Ovary (tissue), 10 donors: Measurements from ENCODE around the gene P2RY11. TPM values are rescaled to one million over a fixed set of nuclear protein-coding genes. Genes with fewer than 3 reads are reported as not detected.

Source experiments
- DNase-seq, 5 donors: peaks; one replicate each; pipeline ENCODE4 v3.0.0-alpha.2; 2019 to 2020
- H3K27ac ChIP-seq, 2 donors: fragments of 200-600 bp; one replicate each; pipeline versions ENCODE4 v1.5.1 to v1.8.0; 2019 to 2022
- H3K27me3 ChIP-seq: fragments of 200-600 bp; one replicate; pipeline ENCODE4 v1.8.0; 2022
- H3K36me3 ChIP-seq: fragments of 200-600 bp; sonication (generic); one replicate; pipeline ENCODE4 v1.5.1; 2019
- H3K4me1 ChIP-seq: one replicate; pipeline ENCODE4 v1.8.1; 2013; ENCODE audit warnings: mild to moderate bottlenecking, moderate library complexity; ENCODE audit not compliant: insufficient read depth
- H3K4me3 ChIP-seq: fragments of 200-600 bp; sonication (generic); one replicate; pipeline ENCODE4 v1.5.1; 2017
- H3K9me3 ChIP-seq, 2 donors: fragments of 200-600 bp in 1 of 2; sonication (generic) in 1 of 2; one replicate each; pipeline versions ENCODE4 v1.5.1 to v1.8.1; 2013 to 2019; ENCODE audit warnings: mild to moderate bottlenecking in 1 of 2, moderate library complexity in 1 of 2
- EP300 ChIP-seq: sonication (generic); formaldehyde crosslinking; IDR thresholded peaks from one replicate; pipeline ENCODE4 v1.6.1; 2017; ENCODE audit warnings: antibody characterized with exemption
- POLR2A ChIP-seq: fragments of 450-650 bp; IDR thresholded peaks from one replicate; pipeline ENCODE4 v1.6.1; 2017; ENCODE audit warnings: antibody characterized with exemption, mild to moderate bottlenecking, moderate library complexity
- WGBS, 3 donors: extraction: QIAGEN DNeasy Blood & Tissue Kit in 1 of 3; methylation state at CpG; one replicate each; pipeline versions ENCODE4 v1.1.5 to v1.1.7; 2013 to 2017; 5-methylcytosine and 5-hydroxymethylcytosine counted together
- intact Hi-C, 4 donors: fragments of 100-400 bp; cut with DNase I; formaldehyde crosslinking; loops; one replicate each; pipeline versions ENCODE4 v1.11.0 to v1.15.1; 2022 to 2023
- long read RNA-seq, 3 donors: library from polyadenylated mRNA in 2 of 3; unstranded in 2 of 3; transcript quantifications; one replicate each; pipeline ENCODE4 v2.0.0 and lab custom pipeline, GENCODE V29; 2021 to 2026
- polyA plus RNA-seq, 2 donors: library from polyadenylated mRNA; stranded (reverse); fragments of 200-250 nt in 1 of 2; fragments of 350-450 nt in 1 of 2; fragmentation: Illumina TruSeq in 1 of 2; extraction: RNeasy Lipid Tissue Mini Kit (QIAGEN cat#74804) in 1 of 2; gene quantifications; one replicate each; pipeline ENCODE4 v1.2.3, GENCODE V29; 2013 to 2014
- total RNA-seq, 7 donors: library from RNA; depleted of rRNA in 2 of 7; stranded (reverse); fragments of >200 nt in 2 of 7; fragmentation: NEBNext Ultra II Directional in 3 of 7; extraction: Animal tissue kit (Norgen Biotek cat#: 25700) in 3 of 7; gene quantifications; one replicate each; pipeline versions ENCODE4 v1.1.0 to v1.2.4, GENCODE V29; 2016 to 2023
- TF ChIP-seq, protein P1 (sequence below), 3 donors: fragments of 450-650 bp in 2 of 3; fragments of 200-600 bp in 1 of 3; IDR thresholded peaks; one replicate each; pipeline versions ENCODE4 v1.5.1 to v1.8.0; 2016 to 2022; ENCODE audit warnings: antibody characterized with exemption in 3 of 3, mild to moderate bottlenecking in 1 of 3
- donor health status: DM: no; HTN: no; CAD: no; lungs with moderate emphysema.
- donor health status: DM: no; HTN: no; CAD: no.
- donor health status: Bipolar disorder and iron deficiency.
- donor health status: DM: yes; HTN: yes; CAD: no.
- donor health status: DM: no; HTN: no; CAD: no.
- donor health status: DM: yes; HTN: yes; CAD: no.

Gene P2RY11, protein sequence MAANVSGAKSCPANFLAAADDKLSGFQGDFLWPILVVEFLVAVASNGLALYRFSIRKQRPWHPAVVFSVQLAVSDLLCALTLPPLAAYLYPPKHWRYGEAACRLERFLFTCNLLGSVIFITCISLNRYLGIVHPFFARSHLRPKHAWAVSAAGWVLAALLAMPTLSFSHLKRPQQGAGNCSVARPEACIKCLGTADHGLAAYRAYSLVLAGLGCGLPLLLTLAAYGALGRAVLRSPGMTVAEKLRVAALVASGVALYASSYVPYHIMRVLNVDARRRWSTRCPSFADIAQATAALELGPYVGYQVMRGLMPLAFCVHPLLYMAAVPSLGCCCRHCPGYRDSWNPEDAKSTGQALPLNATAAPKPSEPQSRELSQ
- total RNA-seq (10 to 100 TPM in 5 of 7 donors, 1 to 10 TPM in 2; 5.5 to 18.5 (median 14.4) TPM), polyA plus RNA-seq (1 to 10 TPM; 2.1 to 8.7 TPM)
- long read RNA-seq, donor 1, partial matches to known transcripts, result 0 of 10 reads
- long read RNA-seq, donor 1, other reads (novel, unspliced or antisense), result 9 of 10 reads
- long read RNA-seq, donor 2, result 0 reads
- long read RNA-seq, donor 3, partial matches to known transcripts, result 0 of 25 reads
- long read RNA-seq, donor 3, other reads (novel, unspliced or antisense), result 25 of 25 reads

DNA sequence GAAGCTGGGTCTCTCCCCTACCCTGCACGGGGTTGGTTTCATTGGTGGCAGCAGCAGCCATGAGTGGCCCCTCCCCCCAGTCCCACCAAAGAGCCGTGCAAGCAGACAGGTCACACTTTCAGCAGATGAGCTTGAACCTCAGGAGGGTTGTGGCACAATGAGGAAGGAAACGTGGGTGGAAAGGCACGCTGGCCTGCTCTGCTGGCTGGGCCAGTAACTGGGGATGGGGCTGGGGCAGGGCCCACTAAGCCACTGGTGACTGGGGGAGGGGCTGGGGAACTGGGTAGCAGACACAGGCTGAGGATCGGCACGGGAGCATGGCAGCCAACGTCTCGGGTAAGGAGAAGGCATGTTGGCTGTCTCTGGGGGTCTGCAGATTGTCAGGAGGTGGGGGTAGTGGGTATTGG lies at the start of gene P2RY11:
Gene P2RY11, plus strand, starts transcription at position 289 of the 407 bp plus-strand sequence. Its CDS starts 29 bp downstream, at position 318.
- Histone ChIP-seq H3K27ac (no peak within 1 kb of the TSS), H3K4me3 (no peak within 1 kb of the TSS), H3K27me3 (no peaks in the 10 kb centered on the region), H3K36me3 (no peaks in the 10 kb centered on the region), H3K4me1 (peaks cover 2% of the 10 kb centered on the region), H3K9me3 (no peaks in the 10 kb centered on the region)
- DNase-seq, result no peak
- TF ChIP-seq, protein P1, sequence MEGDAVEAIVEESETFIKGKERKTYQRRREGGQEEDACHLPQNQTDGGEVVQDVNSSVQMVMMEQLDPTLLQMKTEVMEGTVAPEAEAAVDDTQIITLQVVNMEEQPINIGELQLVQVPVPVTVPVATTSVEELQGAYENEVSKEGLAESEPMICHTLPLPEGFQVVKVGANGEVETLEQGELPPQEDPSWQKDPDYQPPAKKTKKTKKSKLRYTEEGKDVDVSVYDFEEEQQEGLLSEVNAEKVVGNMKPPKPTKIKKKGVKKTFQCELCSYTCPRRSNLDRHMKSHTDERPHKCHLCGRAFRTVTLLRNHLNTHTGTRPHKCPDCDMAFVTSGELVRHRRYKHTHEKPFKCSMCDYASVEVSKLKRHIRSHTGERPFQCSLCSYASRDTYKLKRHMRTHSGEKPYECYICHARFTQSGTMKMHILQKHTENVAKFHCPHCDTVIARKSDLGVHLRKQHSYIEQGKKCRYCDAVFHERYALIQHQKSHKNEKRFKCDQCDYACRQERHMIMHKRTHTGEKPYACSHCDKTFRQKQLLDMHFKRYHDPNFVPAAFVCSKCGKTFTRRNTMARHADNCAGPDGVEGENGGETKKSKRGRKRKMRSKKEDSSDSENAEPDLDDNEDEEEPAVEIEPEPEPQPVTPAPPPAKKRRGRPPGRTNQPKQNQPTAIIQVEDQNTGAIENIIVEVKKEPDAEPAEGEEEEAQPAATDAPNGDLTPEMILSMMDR (IDR thresholded peaks at IDR 0.05), result no peak
- TF ChIP-seq POLR2A (no peak), EP300 (no peak)
- WGBS, 3 donors, result 60 to 63% (median 62%) methylated on average over 8 of the region's 8 CpGs
- intact Hi-C loops, result loop anchor here in 2 of 4 donors (10.0 kb wide), 2 partner anchors 113 to 133 kb away; no protein-coding TSS in a partner anchor

DNA sequence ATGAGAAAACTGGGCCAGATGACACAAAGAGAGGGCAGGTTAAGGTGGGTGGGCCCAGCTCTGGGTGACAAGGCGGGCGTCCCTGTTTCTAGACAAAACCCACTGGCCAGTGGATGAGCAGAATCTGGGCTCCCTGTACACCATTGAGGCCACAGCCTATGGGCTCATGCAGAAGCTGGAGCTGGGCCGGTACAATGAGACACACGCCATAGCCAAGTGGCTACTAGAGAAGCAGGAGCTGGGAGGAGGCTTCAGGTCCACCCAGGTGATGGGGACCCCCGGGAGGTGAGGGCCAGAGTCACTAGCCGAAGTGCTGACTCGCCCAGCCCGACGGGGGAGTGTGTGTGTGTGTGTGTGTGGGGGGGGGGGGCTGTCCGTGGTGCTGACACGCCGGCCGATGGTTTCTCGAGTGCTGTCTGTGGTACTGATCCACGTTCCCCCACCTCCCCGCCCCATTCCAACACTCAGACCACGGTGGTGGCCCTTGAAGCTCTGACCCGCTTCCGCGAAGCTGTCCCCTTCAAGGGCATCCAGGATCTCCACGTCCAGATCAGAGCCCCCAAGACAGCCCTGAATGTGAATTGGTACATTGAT lies 49.7 kb upstream of the P2RY11 start:
- intact Hi-C loops, result no loop called here
- no peak for DNase-seq

DNA sequence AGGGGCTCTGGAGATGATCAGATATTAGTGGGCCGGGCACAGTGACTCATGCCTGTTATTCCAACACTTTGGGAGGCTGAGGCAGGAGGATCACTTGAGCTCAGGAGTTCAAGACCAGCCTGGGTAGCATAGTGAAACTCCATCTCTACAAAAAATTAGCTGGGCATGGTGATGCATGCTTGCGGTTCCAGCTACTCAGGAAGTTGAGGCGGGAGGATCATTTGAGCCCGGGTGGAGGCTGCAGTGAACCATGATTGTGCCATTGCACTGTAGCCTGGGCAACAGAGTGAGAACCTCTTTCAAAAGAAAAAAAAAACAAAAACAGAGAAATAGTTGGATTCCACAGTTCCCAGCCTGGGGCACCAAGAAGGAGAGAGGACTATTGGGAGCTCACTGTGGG lies 43.3 kb upstream of the P2RY11 start:
- intact Hi-C loops, result no loop called here
- no peak overlapping the region for H3K27ac ChIP-seq
- H3K4me1 ChIP-seq, result no peaks in the 10 kb centered on the region
- TF ChIP-seq POLR2A (no peak), EP300 (no peak)
- TF ChIP-seq, protein P1 (IDR thresholded peaks at IDR 0.05), result no peak
- 56 to 74% (median 71%) methylated on average over 4 of the region's 4 CpGs for WGBS, 3 donors
- no peaks in the 10 kb centered on the region for H3K36me3 ChIP-seq
- no peaks in the 10 kb centered on the region for H3K9me3 ChIP-seq
- no peak for DNase-seq
- H3K27me3 ChIP-seq, result no peaks in the 10 kb centered on the region
- no peak overlapping the region for H3K4me3 ChIP-seq

More for the DNA sequence above, 49.7 kb upstream of the P2RY11 start:
- no peaks in the 10 kb centered on the region for H3K36me3 ChIP-seq
- H3K27ac ChIP-seq, result no peak overlapping the region
- whole genome bisulfite sequencing, 3 donors, result 19 to 22% (median 21%) methylated on average over 19 to 21 of the region's 21 CpGs
- no peaks in the 10 kb centered on the region for H3K27me3 ChIP-seq
- no peaks in the 10 kb centered on the region for H3K9me3 ChIP-seq
- H3K4me1 ChIP-seq, result no peaks in the 10 kb centered on the region
- no peak overlapping the region for H3K4me3 ChIP-seq
- TF ChIP-seq EP300 (no peak), POLR2A (no peak)
- TF ChIP-seq, protein P1 (IDR thresholded peaks at IDR 0.05), result no peak

DNA sequence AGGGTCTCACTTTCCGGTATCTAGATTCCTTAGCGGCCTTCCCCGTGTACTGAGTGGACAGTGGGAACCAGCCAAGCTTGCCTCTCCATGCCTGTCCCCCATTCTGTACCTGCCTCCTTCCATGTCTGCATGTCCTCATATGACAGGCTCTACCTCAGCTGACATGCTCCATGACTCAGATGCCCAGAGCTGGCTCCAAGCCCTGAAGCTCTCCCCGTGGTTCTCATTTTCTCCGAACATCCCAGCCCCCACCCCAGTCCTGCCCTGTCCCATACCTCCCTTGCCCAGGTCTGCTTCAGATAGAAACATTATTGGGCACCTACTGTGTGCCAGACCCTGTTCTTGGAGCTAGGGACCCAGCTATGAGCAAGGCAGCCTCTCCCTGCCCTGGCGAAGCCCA lies 42.4 kb upstream of the P2RY11 start:
- H3K36me3 ChIP-seq, result no peaks in the 10 kb centered on the region
- intact Hi-C loops, result no loop called here
- no peak overlapping the region for H3K27ac ChIP-seq
- no peaks in the 10 kb centered on the region for H3K4me1 ChIP-seq
- 47 to 65% (median 55%) methylated on average over 6 of the region's 6 CpGs for WGBS, 3 donors
- no peak for DNase-seq
- no peak overlapping the region for H3K4me3 ChIP-seq
- TF ChIP-seq POLR2A, result no peak
- TF ChIP-seq EP300, result no peak
- no peaks in the 10 kb centered on the region for H3K27me3 ChIP-seq
- no peaks in the 10 kb centered on the region for H3K9me3 ChIP-seq
